Epidermal melanocyte (primary cell): Measurements from ENCODE around the gene FCHSD2.

ENCODE experiments used
- DNase-seq: peaks from one replicate; pipeline ENCODE4 v3.0.0; 2011; ENCODE audit warnings: low spot score; ENCODE audit not compliant: insufficient read length

FCHSD2 gene

DNA sequence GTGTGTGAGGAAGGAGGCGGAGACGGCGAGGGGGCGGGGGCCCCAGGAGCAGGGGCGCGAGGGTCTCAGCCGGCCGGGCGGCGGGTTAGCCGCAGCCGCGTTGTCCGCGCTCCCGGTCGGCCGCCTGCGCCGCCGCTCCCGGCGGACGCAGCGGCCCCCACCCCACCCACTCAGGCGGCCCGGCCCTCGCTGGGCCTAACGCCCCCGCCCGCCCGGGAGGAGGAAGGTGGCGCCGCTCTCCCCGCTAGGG, at the start of gene FCHSD2:
FCHSD2 (minus strand) TSS at position 191 of the 250 bp plus-strand sequence. CDS start 441 bp downstream, outside the sequence.
- no peak for DNase-seq

DNA sequence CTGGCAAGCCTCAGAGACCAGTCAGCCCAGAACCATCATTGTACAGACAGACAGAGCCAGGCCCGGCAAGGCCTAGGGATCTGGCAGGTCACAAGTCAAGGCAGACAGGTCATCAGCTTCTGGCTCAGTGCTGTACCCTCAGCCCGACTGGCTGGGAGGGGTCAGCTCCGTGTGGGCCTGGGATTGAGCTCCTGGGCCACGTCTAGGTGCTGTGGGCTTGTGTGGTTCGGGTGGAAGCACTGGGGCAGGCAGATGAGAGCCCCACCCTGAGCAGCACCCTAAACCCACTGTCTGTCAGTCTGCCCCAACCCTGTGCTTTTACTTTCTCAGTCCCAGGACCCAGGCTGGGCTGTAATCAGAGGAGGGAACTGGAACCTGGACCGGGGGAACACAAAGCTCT, 49.0 kb upstream of the FCHSD2 start:
- DNase-seq, result no peak

DNA sequence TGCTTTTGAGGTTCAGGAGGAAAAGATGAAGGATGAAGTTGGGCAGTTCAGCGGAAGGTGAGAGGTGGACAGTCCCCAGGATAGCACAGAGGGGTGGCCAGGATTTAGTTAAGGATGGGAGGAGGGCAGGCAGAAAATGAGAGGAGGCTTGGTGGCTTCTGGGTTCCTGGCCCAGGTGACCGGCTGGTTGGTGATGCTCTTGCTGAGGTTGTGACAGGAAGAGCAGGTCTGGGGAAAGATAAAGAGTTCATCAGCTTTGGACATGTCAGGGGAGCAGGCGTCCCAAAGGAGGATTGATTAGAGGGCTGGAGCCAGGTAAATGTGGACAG, 48.4 kb upstream of the FCHSD2 start:
- no peak for DNase-seq

DNA sequence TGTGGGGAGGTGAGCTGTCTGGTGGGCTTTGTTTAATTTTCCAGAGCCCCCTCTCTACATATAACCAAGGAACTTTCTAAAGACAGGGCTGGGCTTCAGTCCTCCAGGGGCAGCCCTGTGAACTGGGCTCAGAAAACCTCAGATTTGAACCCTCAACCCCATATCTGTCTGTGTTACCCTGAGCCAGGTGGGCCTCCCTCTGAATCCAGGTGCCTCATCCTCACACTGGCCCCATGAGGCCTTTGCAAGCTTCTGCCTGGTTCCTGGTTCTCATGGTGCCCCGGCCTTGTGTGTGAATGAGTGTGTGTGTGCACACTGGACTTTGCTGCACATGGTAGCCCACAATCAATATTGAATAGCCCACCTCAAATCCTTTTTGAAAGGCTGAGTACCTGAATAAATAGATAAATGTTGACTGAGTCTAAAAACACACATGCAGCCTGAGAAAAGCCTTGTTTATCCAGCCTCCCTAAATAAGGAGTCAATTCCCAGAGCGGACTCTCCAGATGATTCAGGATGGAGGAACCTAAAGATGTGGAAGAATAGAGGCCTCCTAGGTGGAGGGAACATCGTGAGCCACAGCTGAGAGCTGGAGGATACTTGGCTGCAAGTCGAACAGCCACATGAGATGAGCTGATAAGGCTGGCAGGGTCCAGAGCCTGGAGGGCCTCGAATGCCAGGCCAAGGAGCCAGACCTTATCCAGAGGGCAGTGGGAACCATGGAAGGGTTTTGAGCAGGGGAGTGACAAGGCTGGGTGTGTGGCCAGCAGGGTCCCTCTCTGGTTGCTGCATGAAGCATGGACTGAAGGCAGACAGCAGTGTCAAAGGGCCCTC, 47.8 kb upstream of the FCHSD2 start:
- DNase-seq, result no peak

DNA sequence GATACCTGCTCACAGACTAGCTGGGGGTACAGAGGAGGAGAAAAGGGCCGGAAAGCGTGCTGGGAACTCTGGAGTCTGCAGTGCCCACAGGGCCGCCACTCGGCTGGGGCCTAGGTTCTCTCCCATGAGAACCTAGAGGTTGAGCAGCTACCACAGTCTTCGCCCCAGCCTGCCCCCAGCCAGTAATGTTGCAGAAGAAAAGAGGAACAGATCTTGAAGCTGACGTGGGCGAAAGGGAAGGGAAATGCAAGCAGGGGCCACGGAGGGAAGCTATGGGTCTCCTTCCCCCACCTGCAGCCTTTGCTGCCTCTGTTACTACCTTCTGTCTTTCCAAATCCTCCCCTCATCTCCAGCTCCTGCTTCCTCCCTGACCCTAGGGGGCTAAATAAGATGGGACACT, 47.2 kb upstream of the FCHSD2 start:
- no peak for DNase-seq

DNA sequence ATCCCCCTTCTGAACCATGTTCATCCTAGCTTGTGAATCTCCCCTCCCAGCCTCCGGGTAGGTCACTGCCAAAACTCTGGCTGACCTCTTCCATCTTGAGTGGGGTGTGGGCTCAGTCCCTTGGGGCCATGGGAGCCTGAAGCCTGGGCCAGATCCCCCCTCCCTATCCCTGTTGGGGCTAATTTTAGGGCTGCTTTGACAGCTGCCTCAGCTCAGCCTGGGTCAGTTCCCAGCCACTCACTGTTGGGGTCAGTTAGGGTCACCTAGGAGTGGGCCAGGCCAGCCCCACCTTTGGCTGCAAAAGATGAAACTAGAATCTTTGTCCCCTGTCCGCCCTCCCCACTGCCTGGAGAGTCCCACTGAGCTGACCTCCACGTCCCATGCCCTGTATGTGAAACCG, 46.2 kb upstream of the FCHSD2 start:
- no peak for DNase-seq

DNA sequence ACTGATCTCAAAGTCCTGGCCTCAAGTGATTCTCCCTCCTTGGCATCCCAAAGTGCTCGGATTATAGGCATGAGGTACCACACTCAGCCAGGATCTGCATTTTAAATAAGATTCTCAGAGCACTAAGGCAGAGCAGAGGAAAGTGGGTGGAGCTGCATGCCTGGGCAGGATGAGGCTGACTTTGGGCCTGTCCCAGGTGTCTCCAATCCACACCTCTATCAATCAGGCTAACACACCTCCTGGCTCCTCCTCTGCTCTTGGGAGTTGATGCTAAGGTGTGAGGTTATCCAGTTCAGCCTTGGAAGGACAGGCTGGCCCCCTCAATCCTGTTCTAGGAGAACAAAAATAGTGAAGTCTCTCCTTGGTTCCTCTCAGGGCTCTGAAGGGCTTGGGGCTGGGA, 45.7 kb upstream of the FCHSD2 start:
- DNase-seq, result no peak

DNA sequence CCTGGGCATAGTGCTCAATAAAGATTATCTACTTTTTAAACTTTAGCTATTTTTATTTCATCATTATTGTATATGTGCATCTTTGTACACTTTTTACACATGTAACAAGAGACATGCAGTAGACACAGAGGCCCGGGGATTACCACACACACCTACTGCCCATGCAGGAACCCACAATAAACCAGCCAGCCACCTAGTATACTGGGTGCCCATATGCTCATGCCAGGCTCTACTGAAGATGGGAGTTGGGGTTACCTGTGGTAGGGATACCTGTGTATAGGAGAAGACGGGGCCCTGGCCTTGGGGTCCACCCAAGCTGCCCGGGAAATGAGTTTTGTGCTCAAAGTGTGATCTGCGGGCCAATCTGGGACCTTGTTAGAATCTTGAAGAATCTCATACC, 44.8 kb upstream of the FCHSD2 start:
- no peak for DNase-seq

DNA sequence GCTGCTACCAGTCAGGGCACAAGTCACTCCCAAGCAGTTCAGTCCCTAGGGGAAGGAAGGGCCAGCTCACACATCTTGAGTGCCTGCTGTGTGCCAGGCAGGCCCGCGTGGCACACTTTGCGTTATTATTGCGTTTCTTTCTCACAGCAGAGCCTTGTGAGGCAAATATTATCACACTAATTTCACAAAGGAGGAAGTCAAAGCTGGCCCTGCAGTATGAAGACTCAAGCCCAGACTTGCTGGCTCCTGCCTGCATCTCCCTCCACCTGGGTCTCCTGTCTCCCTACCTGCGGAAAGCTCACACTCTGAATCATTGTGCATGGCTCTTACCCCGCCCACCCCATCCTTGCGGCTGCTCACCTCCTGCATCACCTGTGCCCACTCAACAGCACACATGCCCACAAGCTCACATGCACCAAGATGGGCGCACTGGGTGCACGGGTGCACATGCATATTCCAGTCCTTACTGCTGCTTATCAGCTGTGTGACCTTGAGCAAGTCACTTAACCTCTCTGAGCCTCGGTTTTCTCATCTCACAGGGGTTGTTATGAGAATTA, 44.3 kb upstream of the FCHSD2 start:
- DNase-seq, result no peak

DNA sequence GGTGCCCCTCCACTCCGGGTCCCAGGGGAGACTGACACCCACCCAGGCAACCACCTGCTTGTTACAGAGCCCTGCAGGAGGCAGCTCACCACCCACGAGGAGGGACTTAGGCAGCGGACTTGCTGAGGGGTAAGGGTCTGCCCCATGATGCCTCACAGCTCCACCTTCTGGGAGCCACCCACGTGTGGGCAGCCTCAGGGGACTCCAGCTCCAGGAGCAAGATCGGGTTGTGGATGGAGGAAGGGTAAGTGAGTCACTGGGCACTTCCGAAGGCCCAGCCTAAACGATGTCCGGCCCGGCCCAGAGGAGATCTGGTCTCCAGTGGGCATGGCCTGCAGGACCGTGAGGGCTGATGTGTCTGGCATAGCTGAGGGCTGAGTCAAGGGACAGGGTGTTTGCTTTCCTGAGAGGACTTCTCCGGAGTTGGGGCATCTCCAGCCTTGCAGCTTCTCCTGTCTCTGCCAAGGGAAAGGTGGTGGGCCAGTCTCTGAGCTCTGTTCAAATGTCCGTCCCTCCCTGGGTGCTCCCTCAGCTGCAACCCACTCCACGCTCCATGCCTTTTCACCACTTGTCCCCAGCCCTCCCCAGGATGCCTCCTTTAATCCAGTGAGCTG, 43.7 kb upstream of the FCHSD2 start:
- DNase-seq, result no peak

DNA sequence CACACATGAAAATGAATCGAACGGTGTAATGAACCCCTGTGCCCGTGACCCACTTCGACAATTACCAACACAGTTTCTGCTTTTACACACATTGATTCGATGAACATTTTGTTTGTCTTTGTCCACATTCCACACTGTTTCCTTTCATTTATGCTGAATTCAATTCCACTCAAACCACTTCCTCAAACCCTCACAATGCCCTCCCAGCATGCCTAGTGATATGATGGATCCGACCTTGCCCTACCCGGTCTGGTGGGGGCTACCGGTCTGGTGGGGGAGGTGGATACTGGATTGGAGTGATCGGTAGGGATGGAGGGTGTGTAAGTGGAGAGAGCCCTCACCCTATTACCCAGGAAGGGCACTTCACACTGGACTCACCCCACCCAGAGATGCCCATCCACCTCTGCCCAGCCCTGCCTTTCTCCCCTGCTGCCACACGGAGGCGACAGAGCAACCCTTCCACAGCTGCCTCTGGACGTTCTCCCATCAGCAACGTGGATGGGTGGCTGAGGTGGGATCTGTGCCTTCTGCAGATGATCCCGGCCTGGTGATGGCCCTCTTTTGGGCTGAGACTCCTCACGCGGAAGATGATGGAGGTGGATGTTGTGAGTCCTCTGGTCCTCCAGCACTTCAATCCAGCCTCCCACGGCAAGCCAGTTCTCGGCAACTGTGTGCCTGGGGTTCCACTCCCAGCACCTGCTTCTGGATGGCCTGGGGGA, 43.0 kb upstream of the FCHSD2 start:
- peak; percentile 61 for DNase-seq

DNA sequence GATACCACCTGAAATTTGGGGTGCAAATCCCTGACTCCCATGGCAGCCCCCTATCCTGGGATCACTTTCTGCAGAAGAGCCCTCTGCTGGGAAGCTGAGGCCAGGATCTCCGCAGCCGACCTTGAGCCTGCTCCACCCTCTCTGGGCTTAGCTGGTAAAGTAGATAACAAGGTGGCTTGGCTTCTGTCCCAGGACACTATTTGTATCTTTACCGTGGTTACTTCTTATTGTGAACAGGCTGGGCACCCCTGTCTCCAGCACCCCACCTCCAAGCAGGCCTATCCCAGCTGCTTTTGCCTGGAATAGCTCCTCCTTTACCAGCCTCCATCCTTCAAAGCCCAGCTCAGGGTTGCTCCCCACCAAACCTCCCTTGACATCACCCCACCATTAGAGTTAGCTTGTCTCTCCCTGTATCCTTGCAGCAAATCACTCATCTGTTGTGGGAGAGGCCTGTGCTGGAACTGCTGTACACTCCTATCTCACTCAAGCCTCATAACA, 40.8 kb upstream of the FCHSD2 start:
- DNase-seq, result no peak

DNA sequence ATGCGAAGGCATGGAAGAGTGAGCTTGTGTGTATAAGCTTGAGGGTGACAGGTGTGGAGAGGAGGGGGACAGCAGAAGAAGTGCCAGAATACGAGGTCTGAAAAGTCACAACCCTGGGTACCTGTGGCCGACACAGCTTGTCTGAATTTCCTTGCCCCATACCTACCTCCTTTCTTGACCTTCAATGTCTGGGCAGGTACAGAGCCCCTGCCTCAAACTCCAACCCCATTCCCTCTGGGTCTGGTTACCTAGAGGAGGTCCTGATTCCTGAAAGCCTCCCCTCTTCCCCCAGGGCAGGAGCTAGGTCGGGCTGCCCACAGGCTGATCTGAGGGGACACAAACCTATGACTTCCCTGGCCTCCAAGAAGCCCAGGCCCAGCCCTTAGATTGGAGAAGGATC, 36.6 kb upstream of the FCHSD2 start:
- DNase-seq, result no peak

DNA sequence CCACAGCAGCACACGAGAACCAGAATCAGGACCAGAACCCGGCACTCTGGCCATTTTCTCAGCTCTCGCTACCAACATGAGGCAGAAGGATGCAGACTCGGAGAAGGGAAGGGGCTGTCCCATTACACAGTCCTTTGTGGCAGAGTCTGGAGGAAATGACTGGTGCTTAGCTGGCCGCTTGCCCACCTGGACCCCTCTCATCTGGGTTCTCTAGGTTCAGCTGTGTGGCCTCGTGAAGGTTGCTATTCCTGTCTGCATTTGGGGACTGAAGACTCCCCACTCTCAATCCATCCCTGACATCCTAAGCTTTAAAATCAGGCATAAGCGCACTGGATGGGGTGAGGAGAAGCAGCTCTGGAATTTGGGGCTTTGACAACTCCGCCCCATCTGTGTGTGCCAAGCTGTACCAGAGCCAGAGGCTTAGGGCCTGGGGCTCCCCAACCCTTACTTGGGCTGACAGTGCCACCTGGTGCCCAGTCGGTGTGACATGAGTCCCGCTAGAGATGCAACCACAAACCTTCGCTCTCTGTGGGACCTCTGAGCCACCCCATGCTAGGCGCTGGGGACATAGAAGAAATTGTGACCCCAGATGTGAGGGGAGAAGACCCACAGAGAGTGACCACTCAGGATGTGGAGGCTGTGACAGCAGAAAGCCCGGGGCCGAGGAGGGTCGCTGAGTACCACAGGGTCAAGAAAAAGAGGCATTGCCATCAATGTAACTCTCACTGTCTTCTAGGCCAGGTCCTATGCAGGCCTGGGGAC, 35.8 kb upstream of the FCHSD2 start:
- DNase-seq, result peak; percentile 87

DNA sequence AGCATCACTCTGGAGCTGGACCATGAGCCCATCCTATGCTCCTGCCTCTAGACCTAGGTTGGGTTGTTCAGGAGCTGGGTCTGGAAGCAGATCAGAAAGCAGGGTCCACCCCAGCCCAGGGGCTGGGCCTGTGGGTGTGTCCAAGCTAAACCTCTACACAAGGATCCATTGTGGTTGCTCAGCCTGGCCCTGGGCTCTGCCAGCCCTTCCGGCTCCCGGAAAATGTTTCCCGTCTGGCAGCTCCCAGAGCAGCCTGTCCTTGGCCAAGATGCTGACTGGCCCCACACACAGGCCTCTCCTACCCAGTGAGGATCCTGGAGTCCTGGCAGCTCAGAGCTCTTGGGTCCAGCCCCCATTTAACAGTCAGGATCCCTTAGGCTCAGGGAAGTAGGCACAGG, 35.3 kb upstream of the FCHSD2 start:
- DNase-seq, result no peak

DNA sequence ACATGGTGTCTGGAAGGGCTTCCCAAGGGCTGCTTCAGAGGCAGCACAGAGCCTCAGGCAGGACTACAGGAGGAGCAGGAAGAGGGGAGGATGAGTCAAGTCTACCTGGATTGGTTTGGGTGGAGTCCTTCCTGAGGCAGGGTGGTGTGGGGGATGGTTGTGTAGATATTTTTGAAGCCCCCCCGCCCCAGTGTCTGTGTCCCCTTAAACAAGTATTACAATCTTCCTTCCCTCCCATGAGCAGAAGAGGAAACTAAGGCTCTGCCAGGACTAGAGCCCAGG, 34.7 kb upstream of the FCHSD2 start:
- DNase-seq, result no peak

DNA sequence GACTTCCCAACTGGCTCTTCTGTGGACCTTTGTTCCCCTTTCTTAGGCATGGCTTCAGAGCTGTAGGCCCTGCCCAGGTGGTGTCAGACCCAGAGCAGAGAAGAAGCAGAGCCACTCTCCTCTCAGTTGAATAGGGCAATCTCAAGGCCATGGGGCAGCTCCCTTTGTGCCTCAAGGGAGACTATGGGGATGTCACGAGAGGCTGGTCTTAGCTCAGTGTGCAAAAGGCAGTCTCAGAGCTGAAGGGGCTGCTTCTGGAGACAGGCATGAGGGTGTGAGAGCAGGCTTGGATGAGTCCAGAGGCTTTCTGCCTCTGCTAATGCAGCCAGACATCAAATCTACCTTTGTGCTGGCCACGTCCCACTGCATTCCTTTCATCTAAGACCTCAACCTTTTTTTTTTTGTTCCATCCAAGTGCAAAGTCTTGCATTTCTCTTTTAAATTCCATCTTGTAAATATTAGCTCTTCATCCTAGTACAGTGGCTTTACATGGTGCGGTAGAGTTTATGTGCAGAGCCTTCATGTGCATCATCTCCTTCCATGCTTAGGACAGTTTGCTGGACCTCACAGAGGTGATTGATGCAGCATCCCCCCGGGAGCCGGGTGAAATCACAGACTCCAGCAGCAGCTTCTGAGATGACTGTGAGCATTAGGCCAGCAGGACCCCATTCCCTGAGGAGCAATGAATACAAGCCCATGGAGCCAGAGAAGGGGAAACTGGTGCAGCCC, 34.2 kb upstream of the FCHSD2 start:
- no peak for DNase-seq

DNA sequence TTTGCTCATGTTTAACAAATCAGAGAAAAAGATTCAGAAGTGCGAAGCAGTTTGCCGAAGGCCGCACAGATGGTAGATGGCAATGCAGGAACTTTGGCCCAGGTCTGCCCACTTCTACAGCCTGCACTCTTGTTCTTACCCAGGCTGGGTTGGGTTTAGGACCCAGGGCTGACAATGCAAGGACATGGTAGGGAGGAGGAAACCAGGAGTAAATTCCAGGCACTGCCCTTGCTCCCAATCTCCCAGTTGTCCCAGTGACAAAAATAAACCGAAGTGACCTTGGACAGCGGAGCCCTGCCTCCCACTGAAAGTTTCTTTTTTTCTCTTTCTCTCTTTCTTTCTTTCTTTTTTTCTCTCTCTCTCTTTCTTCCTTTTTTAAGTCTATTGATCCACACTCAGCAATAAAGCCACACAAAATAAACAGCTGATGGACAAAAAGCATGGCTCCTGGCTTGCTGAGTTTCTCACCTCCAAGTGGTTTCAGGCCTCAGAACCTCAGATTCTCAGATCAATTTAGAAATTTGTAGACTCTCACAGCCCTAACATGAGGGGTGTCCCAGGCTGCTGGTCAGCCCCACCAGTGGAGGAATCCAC, 33.5 kb upstream of the FCHSD2 start:
- no peak for DNase-seq

DNA sequence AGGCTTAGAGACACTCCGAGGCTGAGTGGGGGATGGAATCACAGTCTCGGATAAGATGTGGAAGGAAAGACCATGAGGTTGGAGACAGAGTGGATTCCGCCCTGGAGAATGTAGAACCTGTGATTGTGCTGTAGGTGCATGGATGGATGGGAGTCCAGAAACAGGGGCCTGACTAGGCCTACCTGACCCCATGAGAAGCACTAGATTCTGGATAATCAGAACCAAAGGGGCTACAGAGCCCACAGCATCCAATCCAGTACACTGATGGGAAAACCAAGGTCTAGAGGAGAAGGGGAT, 32.3 kb upstream of the FCHSD2 start:
- DNase-seq, result no peak

DNA sequence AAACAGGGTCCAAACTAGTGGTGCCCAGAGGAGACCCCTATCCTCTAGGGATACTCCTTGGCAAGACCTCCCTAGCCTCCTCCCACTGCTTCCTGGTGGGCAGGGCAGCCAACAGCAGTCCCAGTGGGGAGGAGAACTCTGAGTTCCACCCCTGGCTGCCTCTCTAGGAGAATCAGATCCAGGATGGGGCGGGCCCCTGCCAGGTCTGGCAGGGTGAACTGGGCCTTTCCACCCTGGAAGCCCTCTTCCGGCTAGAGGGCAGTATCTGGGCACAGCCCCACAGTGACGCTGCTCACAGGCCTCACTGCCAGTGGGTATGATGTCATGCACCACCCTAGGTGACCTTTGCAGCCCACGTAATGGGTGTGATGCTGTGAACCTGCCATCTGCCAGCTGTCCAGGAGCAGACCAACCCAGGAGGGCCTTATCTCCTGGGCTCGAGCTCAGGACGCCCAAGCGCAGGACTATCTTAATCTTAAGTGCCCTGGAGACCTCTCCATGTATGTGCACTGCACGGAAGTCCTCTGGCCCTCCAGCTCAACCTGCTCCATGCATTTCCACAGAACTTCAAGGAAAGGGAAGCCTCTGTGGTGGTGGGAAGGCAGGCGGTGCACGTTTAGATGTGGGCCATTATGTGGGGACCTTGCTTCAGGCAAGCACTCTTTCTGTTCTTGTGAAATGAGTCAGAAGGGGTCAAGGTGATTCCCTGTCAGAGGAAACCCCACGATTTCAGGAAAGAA, 31.8 kb upstream of the FCHSD2 start:
- DNase-seq, result no peak
